ENCODE results near the gene RYR1. TPM values are rescaled to one million over a fixed set of nuclear protein-coding genes. Genes with fewer than 3 reads are reported as not detected.
A peak's percentile ranks its signal among the peaks of the same experiment; 100 is the strongest.

The RYR1 gene
- total and polyA plus RNA-seq, 10 of the 15 experiments (the other 5 are each of a cell fraction or from before 2014, with no cell fraction given): under 0.01 to 0.32 (median 0.07) TPM; not detected in 1

DNA sequence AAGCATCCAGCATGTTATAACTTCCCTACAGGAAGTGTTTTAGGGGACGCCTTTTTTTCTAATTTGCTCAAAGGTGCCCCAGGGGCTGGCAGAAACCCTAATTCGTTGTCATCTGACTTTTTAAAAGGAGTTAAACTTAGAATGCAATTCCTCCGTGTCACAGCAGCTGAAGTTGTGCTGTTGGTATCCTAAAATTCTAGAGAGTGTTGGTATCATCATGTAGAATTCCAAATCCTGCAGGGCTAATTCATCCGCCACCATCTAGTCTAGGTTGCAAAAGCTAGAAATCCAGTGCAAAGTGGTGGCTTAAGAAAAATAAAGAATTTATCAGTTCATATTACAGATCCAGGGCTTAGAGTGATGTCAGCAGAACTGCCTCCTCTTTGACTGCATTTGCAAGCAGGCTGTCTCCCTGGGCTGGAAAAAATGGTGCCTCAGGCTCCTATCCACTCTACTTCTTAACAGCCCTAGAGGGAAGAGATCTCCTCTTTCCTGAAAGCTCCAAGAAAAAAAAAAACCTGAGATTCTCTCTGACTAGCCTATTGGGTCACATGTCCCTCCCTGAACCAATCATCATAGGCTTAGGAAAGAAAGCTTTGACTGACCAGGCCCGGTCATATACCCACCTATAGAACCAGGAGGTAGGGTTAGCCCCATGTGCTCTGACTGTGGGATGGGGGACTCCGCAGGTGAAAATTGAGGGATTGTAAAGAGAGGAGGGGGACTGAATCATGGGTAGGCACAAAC, 111.3 kb downstream of the RYR1 start:
- H3K27ac ChIP-seq (ENCODE audit: control insufficient read depth, insufficient read depth): no peak overlapping the region
- peak; percentile 23 for FAIRE-seq
- no TSS peak for BruUV-seq (replicated peaks)
- ChIA-PET RAD21 (ENCODE audit: unreplicated experiment) (interaction anchor here (0.9 to 4.4 kb wide), 11 partner anchors 11 to 355 kb away, joined by 3 to 70 read pairs (median 4); partner anchors contain the start of genes EIF3K, FAM98C, MAP4K1 and NFKBIB), POLR2A (interaction anchor here (0.5 to 1.9 kb wide), 6 partner anchors 15 to 386 kb away, joined by 3 to 11 read pairs (median 6); partner anchors contain the start of genes ACTN4, EIF3K, MAP4K1 and MRPS12), SMC1A (ENCODE audit: uncharacterized antibody, unreplicated experiment) (interaction anchor here (0.6 to 4.7 kb wide), 14 partner anchors 10 to 385 kb away, joined by 3 to 102 read pairs (median 5); partner anchors contain the start of genes EIF3K, MAP4K1, MRPS12 and SARS2), CTCF (interaction anchor here (0.5 to 3.2 kb wide), 30 partner anchors 8 to 431 kb away, joined by 3 to 103 read pairs (median 4); partner anchors contain the start of genes ACTN4, EIF3K, FAM98C and MAP4K1)
- no peak for DNase-seq (ENCODE audit: low read depth, low spot score)
- H3K36me3 ChIP-seq (ENCODE audit: control insufficient read depth in 2 of 2, insufficient read depth in 2 of 2, low read length in 1 of 2): no peaks in the 10 kb centered on the region; a peak in 1 of 4 replicates
- in situ Hi-C loops (cut with MboI) (no loop called here), intact Hi-C loops (cut with micrococcal nuclease; ENCODE audit: unreplicated experiment) (loop anchor here (1.0 to 10.0 kb wide), 4 partner anchors 39 to 290 kb away; partner anchors contain the start of genes ECH1 and EIF3K)
- 46% methylated on average over 6 of the region's 6 CpGs for WGBS (ENCODE audit: insufficient coverage, insufficient replicate concordance, low lambda C conversion rate, missing lambda C conversion rate)
- H2AFZ ChIP-seq (ENCODE audit: control insufficient read depth, low read depth, low read length): peak overlapping the region; percentile 75
- no peaks in the 10 kb centered on the region for H3K27me3 ChIP-seq (replicated peaks in 1 of 2; ENCODE audit: control insufficient read depth in 2 of 2, insufficient read depth in 2 of 2, low read length in 1 of 2)
- H3K4me1 ChIP-seq (ENCODE audit: control insufficient read depth, insufficient read depth, low read length): peaks cover 9% of the 10 kb centered on the region; the same call in 1 of the 2 replicates
- no peaks in the 10 kb centered on the region for H4K20me1 ChIP-seq (ENCODE audit: control insufficient read depth, insufficient read depth)
- H3K9me3 ChIP-seq (replicated peaks; ENCODE audit: control insufficient read depth, insufficient read depth, low read length): no peaks in the 10 kb centered on the region
- ATAC-seq: peak; percentile 37
- peak overlapping the region; percentile 58 for H3K4me2 ChIP-seq (ENCODE audit: control insufficient read depth, insufficient read depth)
- H3K9ac ChIP-seq (ENCODE audit: control insufficient read depth, insufficient read depth, low read length): 0 out of 2 replicates have a peak overlapping the region, but pooled peaks have one; percentile 6
- no peaks in the 10 kb centered on the region for H3K79me2 ChIP-seq (ENCODE audit: control insufficient read depth, insufficient read depth, low read length)
- H3K4me3 ChIP-seq: no peak overlapping the region
- TF ChIP-seq ZBTB33 (IDR thresholded peaks at IDR 0.05) (no peak), CBX5 (IDR thresholded peaks at IDR 0.05; ENCODE audit: low read depth) (no peak), EP300 (IDR thresholded peaks at IDR 0.05; ENCODE audit: borderline replicate concordance in 1 of 2, control insufficient read depth in 1 of 2, low read depth in 2 of 2, low read length in 2 of 2) (no peak), BCL3 (IDR thresholded peaks at IDR 0.05; ENCODE audit: borderline replicate concordance, insufficient read depth, low read depth, low read length, poor library complexity, severe bottlenecking) (no peak), TCF3 (IDR thresholded peaks at IDR 0.05; ENCODE audit: borderline replicate concordance, insufficient read depth, low read depth, low read length) (no peak), ZNF384 (IDR thresholded peaks at IDR 0.05; ENCODE audit: borderline replicate concordance, low read depth, low read length) (peak; percentile 89), PML (IDR thresholded peaks at IDR 0.05; ENCODE audit: low read length) (no peak), HCFC1 (IDR thresholded peaks at IDR 0.05; ENCODE audit: low read length) (no peak)
- TF ChIP-seq, protein P1, sequence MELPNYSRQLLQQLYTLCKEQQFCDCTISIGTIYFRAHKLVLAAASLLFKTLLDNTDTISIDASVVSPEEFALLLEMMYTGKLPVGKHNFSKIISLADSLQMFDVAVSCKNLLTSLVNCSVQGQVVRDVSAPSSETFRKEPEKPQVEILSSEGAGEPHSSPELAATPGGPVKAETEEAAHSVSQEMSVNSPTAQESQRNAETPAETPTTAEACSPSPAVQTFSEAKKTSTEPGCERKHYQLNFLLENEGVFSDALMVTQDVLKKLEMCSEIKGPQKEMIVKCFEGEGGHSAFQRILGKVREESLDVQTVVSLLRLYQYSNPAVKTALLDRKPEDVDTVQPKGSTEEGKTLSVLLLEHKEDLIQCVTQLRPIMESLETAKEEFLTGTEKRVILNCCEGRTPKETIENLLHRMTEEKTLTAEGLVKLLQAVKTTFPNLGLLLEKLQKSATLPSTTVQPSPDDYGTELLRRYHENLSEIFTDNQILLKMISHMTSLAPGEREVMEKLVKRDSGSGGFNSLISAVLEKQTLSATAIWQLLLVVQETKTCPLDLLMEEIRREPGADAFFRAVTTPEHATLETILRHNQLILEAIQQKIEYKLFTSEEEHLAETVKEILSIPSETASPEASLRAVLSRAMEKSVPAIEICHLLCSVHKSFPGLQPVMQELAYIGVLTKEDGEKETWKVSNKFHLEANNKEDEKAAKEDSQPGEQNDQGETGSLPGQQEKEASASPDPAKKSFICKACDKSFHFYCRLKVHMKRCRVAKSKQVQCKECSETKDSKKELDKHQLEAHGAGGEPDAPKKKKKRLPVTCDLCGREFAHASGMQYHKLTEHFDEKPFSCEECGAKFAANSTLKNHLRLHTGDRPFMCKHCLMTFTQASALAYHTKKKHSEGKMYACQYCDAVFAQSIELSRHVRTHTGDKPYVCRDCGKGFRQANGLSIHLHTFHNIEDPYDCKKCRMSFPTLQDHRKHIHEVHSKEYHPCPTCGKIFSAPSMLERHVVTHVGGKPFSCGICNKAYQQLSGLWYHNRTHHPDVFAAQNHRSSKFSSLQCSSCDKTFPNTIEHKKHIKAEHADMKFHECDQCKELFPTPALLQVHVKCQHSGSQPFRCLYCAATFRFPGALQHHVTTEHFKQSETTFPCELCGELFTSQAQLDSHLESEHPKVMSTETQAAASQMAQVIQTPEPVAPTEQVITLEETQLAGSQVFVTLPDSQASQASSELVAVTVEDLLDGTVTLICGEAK (IDR thresholded peaks at IDR 0.05; ENCODE audit: borderline replicate concordance): no peak
- TF ChIP-seq, protein P2, sequence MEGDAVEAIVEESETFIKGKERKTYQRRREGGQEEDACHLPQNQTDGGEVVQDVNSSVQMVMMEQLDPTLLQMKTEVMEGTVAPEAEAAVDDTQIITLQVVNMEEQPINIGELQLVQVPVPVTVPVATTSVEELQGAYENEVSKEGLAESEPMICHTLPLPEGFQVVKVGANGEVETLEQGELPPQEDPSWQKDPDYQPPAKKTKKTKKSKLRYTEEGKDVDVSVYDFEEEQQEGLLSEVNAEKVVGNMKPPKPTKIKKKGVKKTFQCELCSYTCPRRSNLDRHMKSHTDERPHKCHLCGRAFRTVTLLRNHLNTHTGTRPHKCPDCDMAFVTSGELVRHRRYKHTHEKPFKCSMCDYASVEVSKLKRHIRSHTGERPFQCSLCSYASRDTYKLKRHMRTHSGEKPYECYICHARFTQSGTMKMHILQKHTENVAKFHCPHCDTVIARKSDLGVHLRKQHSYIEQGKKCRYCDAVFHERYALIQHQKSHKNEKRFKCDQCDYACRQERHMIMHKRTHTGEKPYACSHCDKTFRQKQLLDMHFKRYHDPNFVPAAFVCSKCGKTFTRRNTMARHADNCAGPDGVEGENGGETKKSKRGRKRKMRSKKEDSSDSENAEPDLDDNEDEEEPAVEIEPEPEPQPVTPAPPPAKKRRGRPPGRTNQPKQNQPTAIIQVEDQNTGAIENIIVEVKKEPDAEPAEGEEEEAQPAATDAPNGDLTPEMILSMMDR (IDR thresholded peaks at IDR 0.05 in 2 of 3, conservative IDR thresholded peaks at IDR 0.05 in 1 of 3; ENCODE audit: control insufficient read depth in 2 of 3, extremely low read depth in 1 of 3, insufficient read depth in 1 of 3, low read depth in 3 of 3, low read length in 3 of 3): peak in 1 of 3 experiments; percentile 52; a peak in 1 of 6 replicates
